Measurements from ENCODE around the gene INPP5A. TPM values are rescaled to one million over a fixed set of nuclear protein-coding genes. Genes with fewer than 3 reads are reported as not detected.

INPP5A gene
- total RNA-seq, 1 experiment from 2014 or later = 12.3 TPM

GRCh38 chr10:132631338-132631735 is 93.8 kb downstream of the INPP5A start:
- Histone ChIP-seq H3K4me1 (ENCODE audit: control insufficient read depth in 1 of 2, insufficient read depth in 2 of 2, low read length in 2 of 2) (no peaks in the 10 kb centered on the region), H4K20me1 (ENCODE audit: insufficient read depth) (no peaks in the 10 kb centered on the region), H3K4me2 (ENCODE audit: low read length) (no peak overlapping the region), H3K9me2 (ENCODE audit: insufficient read depth) (no peaks in the 10 kb centered on the region), H3K9ac (ENCODE audit: low read length) (no peak overlapping the region), H3K79me2 (ENCODE audit: insufficient read depth, low read length) (no peaks in the 10 kb centered on the region), H3K36me3 (ENCODE audit: control insufficient read depth in 1 of 2, insufficient read depth in 2 of 2, low read length in 2 of 2) (no peaks in the 10 kb centered on the region), H3K9me3 (ENCODE audit: control insufficient read depth in 1 of 2, insufficient read depth in 1 of 2, low read depth in 1 of 2, low read length in 2 of 2) (no peaks in the 10 kb centered on the region), H3K4me3 (replicated peaks in 1 of 2; ENCODE audit: low read depth in 1 of 2, low read length in 2 of 2) (no peak overlapping the region), H3K27me3 (ENCODE audit: insufficient read depth, low read length) (no peaks in the 10 kb centered on the region), H2AFZ (ENCODE audit: low read depth, low read length, poor library complexity, severe bottlenecking) (no peak overlapping the region), H3K27ac (ENCODE audit: low read depth, low read length) (no peak overlapping the region)
- ChIA-PET POLR2A (no interaction called here), CTCF (no interaction called here), RAD21 (ENCODE audit: low non-redundant PET in 1 of 2, low total read pairs in 2 of 2, uncharacterized antibody in 2 of 2, unreplicated experiment in 2 of 2) (no interaction called here)
- TF ChIP-seq SP1 (IDR thresholded peaks at IDR 0.05; ENCODE audit: low read depth) = no peak
- no TSS peak for BruUV-seq (replicated peaks)
- ATAC-seq = no peak
- intact Hi-C loops (cut with micrococcal nuclease) = no loop called here
- no peak for DNase-seq (ENCODE audit: low read depth, low spot score)

- no TSS peak for BruUV-seq (replicated peaks)
- no peak for TF ChIP-seq POLR2A (IDR thresholded peaks at IDR 0.05; ENCODE audit: borderline replicate concordance, extremely low read depth, insufficient read depth, insufficient read length)
- TF ChIP-seq RAD21 (IDR thresholded peaks at IDR 0.05; ENCODE audit: low read depth) = no peak
- TF ChIP-seq FOSL1 (IDR thresholded peaks at IDR 0.05; ENCODE audit: low read depth) = no peak
- Histone ChIP-seq H3K36me3 (ENCODE audit: control insufficient read depth in 1 of 2, insufficient read depth in 2 of 2, low read length in 2 of 2) (no peaks in the 10 kb centered on the region), H4K20me1 (ENCODE audit: insufficient read depth) (no peaks in the 10 kb centered on the region), H2AFZ (ENCODE audit: low read depth, low read length, poor library complexity, severe bottlenecking) (no peak overlapping the region), H3K4me3 (replicated peaks in 1 of 2; ENCODE audit: low read depth in 1 of 2, low read length in 2 of 2) (no peak overlapping the region), H3K79me2 (ENCODE audit: insufficient read depth, low read length) (no peaks in the 10 kb centered on the region), H3K9me2 (ENCODE audit: insufficient read depth) (no peaks in the 10 kb centered on the region), H3K27ac (ENCODE audit: low read depth, low read length) (no peak overlapping the region), H3K9me3 (ENCODE audit: control insufficient read depth in 1 of 2, insufficient read depth in 1 of 2, low read depth in 1 of 2, low read length in 2 of 2) (no peaks in the 10 kb centered on the region), H3K27me3 (ENCODE audit: insufficient read depth, low read length) (no peaks in the 10 kb centered on the region), H3K4me2 (ENCODE audit: low read length) (no peak overlapping the region), H3K9ac (ENCODE audit: low read length) (no peak overlapping the region), H3K4me1 (ENCODE audit: control insufficient read depth in 1 of 2, insufficient read depth in 2 of 2, low read length in 2 of 2) (no peaks in the 10 kb centered on the region)
- intact Hi-C loops (cut with micrococcal nuclease) = no loop called here
- CTCF ChIA-PET = no interaction called here
- no peak for ATAC-seq
- DNase-seq (ENCODE audit: low read depth, low spot score) = no peak
- POLR2A ChIA-PET = no interaction called here
- RAD21 ChIA-PET (ENCODE audit: low non-redundant PET in 1 of 2, low total read pairs in 2 of 2, uncharacterized antibody in 2 of 2, unreplicated experiment in 2 of 2) = no interaction called here
Measured at GRCh38 chr10:132632091-132632561, 94.5 kb downstream of the INPP5A start.
